Endothelial cell of umbilical vein (primary cell): ENCODE data around the gene DLEC1.

Source experiments
- EZH2 ChIP-seq: IDR thresholded peaks from 2 replicates; pipeline ENCODE4 v1.6.1; 2012; ENCODE audit warnings: borderline replicate concordance, low read depth, mild to moderate bottlenecking, moderate library complexity, low read length, inconsistent platforms; ENCODE audit not compliant: severe bottlenecking
- GATA2 ChIP-seq: IDR thresholded peaks from 2 replicates; pipeline ENCODE4 v1.7.0; 2011; ENCODE audit warnings: low read depth, mild to moderate bottlenecking, moderate library complexity, mixed read lengths, low read length; ENCODE audit not compliant: insufficient read length, insufficient read depth
- JUN ChIP-seq: IDR thresholded peaks from 2 replicates; pipeline ENCODE4 v1.6.1; 2011; ENCODE audit warnings: borderline replicate concordance, low read depth; ENCODE audit not compliant: insufficient read length, insufficient read depth
- MYC ChIP-seq: IDR thresholded peaks from one replicate; pipeline ENCODE4 v1.6.1; 2011; ENCODE audit warnings: mild to moderate bottlenecking, low read depth, low read length
- POLR2A ChIP-seq: IDR thresholded peaks from 2 replicates; pipeline ENCODE4 v1.6.1; 2012; ENCODE audit warnings: low read depth, mild to moderate bottlenecking, control low read depth, low read length
- POLR2AphosphoS5 ChIP-seq: IDR thresholded peaks from 2 replicates; pipeline ENCODE4 v1.6.1; 2012; ENCODE audit warnings: low read depth, mild to moderate bottlenecking, control low read depth, low read length, moderate library complexity; ENCODE audit not compliant: insufficient read depth
- TF ChIP-seq, protein P1 (sequence below), 2 donors: IDR thresholded peaks; 1 replicate in 1 of 2; 2 replicates in 1 of 2; pipeline ENCODE4 v1.5.1; 2011; ENCODE audit warnings: low read length in 2 of 2, mild to moderate bottlenecking in 2 of 2, moderate library complexity in 2 of 2, control low read depth in 1 of 2, inconsistent platforms in 1 of 2, low read depth in 1 of 2; ENCODE audit not compliant: insufficient read depth in 1 of 2; ENCODE audit errors: extremely low read depth in 1 of 2
- TF ChIP-seq, protein P2 (sequence below): IDR thresholded peaks from 2 replicates; pipeline ENCODE4 v1.6.1; 2011; ENCODE audit not compliant: insufficient read depth, insufficient read length

DNA sequence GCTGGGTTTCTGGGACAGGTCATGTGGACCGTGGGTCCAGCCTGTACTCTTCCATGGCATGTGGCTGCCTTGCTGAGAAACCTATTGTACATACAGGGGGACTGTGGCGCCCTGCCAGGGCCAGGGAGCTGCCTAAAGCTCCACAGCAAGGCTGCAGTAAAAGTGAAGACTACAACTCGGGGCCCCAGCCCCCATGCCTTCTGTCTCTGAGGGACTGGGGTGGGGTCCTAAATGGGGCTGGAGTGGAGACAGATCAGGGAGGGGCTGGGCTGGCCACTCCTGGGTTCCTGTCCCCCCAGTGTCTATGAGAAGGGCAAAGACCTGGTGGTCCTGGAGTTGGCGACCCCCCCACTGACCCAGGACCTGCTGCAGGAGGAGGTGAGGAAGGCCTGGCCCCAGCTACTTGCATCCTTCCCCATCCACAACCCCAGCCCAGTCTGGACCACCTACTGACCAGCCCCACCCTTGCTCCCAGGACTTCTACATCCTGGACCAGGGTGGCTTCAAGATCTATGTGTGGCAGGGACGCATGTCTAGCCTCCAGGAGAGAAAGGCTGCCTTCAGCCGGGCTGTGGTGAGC is 41.1 kb upstream of the DLEC1 start:
- TF ChIP-seq, protein P1, sequence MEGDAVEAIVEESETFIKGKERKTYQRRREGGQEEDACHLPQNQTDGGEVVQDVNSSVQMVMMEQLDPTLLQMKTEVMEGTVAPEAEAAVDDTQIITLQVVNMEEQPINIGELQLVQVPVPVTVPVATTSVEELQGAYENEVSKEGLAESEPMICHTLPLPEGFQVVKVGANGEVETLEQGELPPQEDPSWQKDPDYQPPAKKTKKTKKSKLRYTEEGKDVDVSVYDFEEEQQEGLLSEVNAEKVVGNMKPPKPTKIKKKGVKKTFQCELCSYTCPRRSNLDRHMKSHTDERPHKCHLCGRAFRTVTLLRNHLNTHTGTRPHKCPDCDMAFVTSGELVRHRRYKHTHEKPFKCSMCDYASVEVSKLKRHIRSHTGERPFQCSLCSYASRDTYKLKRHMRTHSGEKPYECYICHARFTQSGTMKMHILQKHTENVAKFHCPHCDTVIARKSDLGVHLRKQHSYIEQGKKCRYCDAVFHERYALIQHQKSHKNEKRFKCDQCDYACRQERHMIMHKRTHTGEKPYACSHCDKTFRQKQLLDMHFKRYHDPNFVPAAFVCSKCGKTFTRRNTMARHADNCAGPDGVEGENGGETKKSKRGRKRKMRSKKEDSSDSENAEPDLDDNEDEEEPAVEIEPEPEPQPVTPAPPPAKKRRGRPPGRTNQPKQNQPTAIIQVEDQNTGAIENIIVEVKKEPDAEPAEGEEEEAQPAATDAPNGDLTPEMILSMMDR (IDR thresholded peaks at IDR 0.05; ENCODE audit: extremely low read depth in 1 of 2, insufficient read depth in 1 of 2, low read depth in 1 of 2, low read length in 2 of 2), result no peak
- TF ChIP-seq POLR2A (no peak), POLR2AphosphoS5 (no peak), EZH2 (no peak), MYC (no peak), JUN (no peak), GATA2 (no peak)
- TF ChIP-seq, protein P2, sequence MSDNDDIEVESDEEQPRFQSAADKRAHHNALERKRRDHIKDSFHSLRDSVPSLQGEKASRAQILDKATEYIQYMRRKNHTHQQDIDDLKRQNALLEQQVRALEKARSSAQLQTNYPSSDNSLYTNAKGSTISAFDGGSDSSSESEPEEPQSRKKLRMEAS, result no peak
